Ascending aorta (tissue), 2 donors: ENCODE results near the gene COL8A1. TPM values are rescaled to one million over a fixed set of nuclear protein-coding genes. Genes with fewer than 3 reads are reported as not detected.

Source experiments
- DNase-seq, 2 donors: peaks; one replicate each; pipeline ENCODE4 v3.0.0-alpha.2; 2019; ENCODE audit warnings: low spot score in 2 of 2
- H3K27ac ChIP-seq, 2 donors: fragments of 200-600 bp; sonication (generic); one replicate each; pipeline ENCODE4 v1.5.1; 2016 to 2017; ENCODE audit warnings: mild to moderate bottlenecking in 1 of 2
- H3K27me3 ChIP-seq: fragments of 200-600 bp; sonication (generic); one replicate; pipeline ENCODE4 v1.5.1; 2017
- H3K36me3 ChIP-seq, 2 donors: fragments of 200-600 bp; sonication (generic); one replicate each; pipeline ENCODE4 v1.5.1; 2016
- H3K4me1 ChIP-seq, 2 donors: fragments of 200-600 bp; sonication (generic); one replicate each; pipeline ENCODE4 v1.5.1; 2016 to 2017; ENCODE audit warnings: mild to moderate bottlenecking in 1 of 2
- H3K4me3 ChIP-seq, 2 donors: fragments of 200-600 bp; sonication (generic); one replicate each; pipeline ENCODE4 v1.5.1; 2016 to 2017; ENCODE audit warnings: mild to moderate bottlenecking in 1 of 2
- H3K9me3 ChIP-seq, 2 donors: fragments of 200-600 bp; sonication (generic); one replicate each; pipeline ENCODE4 v1.5.1; 2016
- CTCF ChIP-seq, 3 experiments: fragments of 200-600 bp in 2 of 3; fragments of 450-650 bp in 1 of 3; sonication (generic) in 2 of 3; IDR thresholded peaks; one replicate each; pipeline ENCODE4 v1.5.1; 2016 to 2019; ENCODE audit warnings: antibody characterized with exemption in 3 of 3, mild to moderate bottlenecking in 1 of 3, moderate library complexity in 1 of 3
- intact Hi-C: fragments of 100-400 bp; cut with DNase I; formaldehyde crosslinking; loops from one replicate; pipeline ENCODE4 v1.15.1; 2023
- total RNA-seq: library from RNA; depleted of rRNA; stranded (reverse); fragments of >200 nt; gene quantifications from one replicate; pipeline ENCODE4 v1.1.0, GENCODE V29; 2016

Gene COL8A1
- total RNA-seq, 1 donor from 2014 or later: 459 TPM

- no peaks in the 10 kb centered on the region for H3K27me3 ChIP-seq
- no peak for TF ChIP-seq CTCF (IDR thresholded peaks at IDR 0.05)
- peak overlapping the region in 1 of 2 donors; percentile 7 for H3K27ac ChIP-seq
- peaks cover 0 to 4% of the 10 kb centered on the region in 2 donors for H3K36me3 ChIP-seq
- no peaks in the 10 kb centered on the region for H3K9me3 ChIP-seq
- intact Hi-C loops: no loop called here
- H3K4me3 ChIP-seq: no peak overlapping the region
- peaks cover 0 to 2% of the 10 kb centered on the region in 2 donors for H3K4me1 ChIP-seq
- no peak for DNase-seq
These were observed 138.8 kb downstream of the COL8A1 start for GRCh38 chr3:99777210-99777549.

GRCh38 chr3:99777708-99778107 lies 139.3 kb downstream of the COL8A1 start:
- Histone ChIP-seq H3K4me1 (peaks cover 0 to 2% of the 10 kb centered on the region in 2 donors), H3K9me3 (no peaks in the 10 kb centered on the region), H3K27ac (no peak overlapping the region), H3K4me3 (no peak overlapping the region), H3K36me3 (peaks cover 0 to 4% of the 10 kb centered on the region in 2 donors), H3K27me3 (no peaks in the 10 kb centered on the region)
- no peak for TF ChIP-seq CTCF (IDR thresholded peaks at IDR 0.05)
- intact Hi-C loops: no loop called here
- DNase-seq: no peak

- no peak overlapping the region for H3K27ac ChIP-seq
- H3K4me3 ChIP-seq: no peak overlapping the region
- no peak for TF ChIP-seq CTCF (IDR thresholded peaks at IDR 0.05)
- peaks cover 0 to 2% of the 10 kb centered on the region in 2 donors for H3K4me1 ChIP-seq
- H3K36me3 ChIP-seq: peaks cover 3 to 4% of the 10 kb centered on the region in 2 donors
- DNase-seq: no peak
- intact Hi-C loops: no loop called here
- no peaks in the 10 kb centered on the region for H3K9me3 ChIP-seq
- H3K27me3 ChIP-seq: no peaks in the 10 kb centered on the region
These were observed 142.4 kb downstream of the COL8A1 start for GRCh38 chr3:99780749-99781148.

GRCh38 chr3:99781761-99782160 lies 143.4 kb downstream of the COL8A1 start:
- Histone ChIP-seq H3K9me3 (no peaks in the 10 kb centered on the region), H3K36me3 (peaks cover 3 to 4% of the 10 kb centered on the region in 2 donors), H3K4me3 (no peak overlapping the region), H3K4me1 (no peaks in the 10 kb centered on the region), H3K27ac (no peak overlapping the region), H3K27me3 (no peaks in the 10 kb centered on the region)
- intact Hi-C loops: no loop called here
- TF ChIP-seq CTCF (IDR thresholded peaks at IDR 0.05): no peak
- no peak for DNase-seq

- H3K4me3 ChIP-seq: no peak overlapping the region
- TF ChIP-seq CTCF (IDR thresholded peaks at IDR 0.05): no peak
- H3K27me3 ChIP-seq: no peaks in the 10 kb centered on the region
- no peaks in the 10 kb centered on the region for H3K9me3 ChIP-seq
- H3K4me1 ChIP-seq: no peaks in the 10 kb centered on the region
- no peak overlapping the region for H3K27ac ChIP-seq
- H3K36me3 ChIP-seq: peaks cover 3 to 4% of the 10 kb centered on the region in 2 donors
- DNase-seq: no peak
- intact Hi-C loops: no loop called here
These were observed 144.7 kb downstream of the COL8A1 start for GRCh38 chr3:99783011-99783573.
